GM12875 (cell line): ENCODE data around the gene TWIST1.

Experiments used
- H3K4me3 ChIP-seq: one replicate; pipeline ENCODE4 v1.5.1; 2011; ENCODE audit warnings: low read depth, low read length, control low read depth
- CTCF ChIP-seq: IDR thresholded peaks from 2 replicates; pipeline ENCODE4 v1.5.1; 2011; ENCODE audit warnings: low read depth, mild to moderate bottlenecking, control low read depth, inconsistent platforms, low read length, moderate library complexity, borderline replicate concordance; ENCODE audit not compliant: insufficient read depth

The TWIST1 gene

DNA sequence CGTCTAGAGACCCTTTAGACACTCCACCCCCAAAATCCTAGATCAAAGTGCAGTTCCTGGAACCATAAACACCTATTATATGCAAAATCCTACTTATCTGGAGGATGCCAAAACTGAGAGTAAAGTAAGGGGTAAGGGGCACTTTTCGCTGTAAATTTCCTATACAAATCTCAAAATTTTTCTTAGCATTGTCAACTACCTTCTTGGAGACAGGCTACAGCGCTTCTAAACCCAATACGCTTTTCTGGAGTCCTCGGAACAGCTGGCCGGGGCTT, 10.4 kb downstream of the TWIST1 start:
- H3K4me3 ChIP-seq: no peak overlapping the region

DNA sequence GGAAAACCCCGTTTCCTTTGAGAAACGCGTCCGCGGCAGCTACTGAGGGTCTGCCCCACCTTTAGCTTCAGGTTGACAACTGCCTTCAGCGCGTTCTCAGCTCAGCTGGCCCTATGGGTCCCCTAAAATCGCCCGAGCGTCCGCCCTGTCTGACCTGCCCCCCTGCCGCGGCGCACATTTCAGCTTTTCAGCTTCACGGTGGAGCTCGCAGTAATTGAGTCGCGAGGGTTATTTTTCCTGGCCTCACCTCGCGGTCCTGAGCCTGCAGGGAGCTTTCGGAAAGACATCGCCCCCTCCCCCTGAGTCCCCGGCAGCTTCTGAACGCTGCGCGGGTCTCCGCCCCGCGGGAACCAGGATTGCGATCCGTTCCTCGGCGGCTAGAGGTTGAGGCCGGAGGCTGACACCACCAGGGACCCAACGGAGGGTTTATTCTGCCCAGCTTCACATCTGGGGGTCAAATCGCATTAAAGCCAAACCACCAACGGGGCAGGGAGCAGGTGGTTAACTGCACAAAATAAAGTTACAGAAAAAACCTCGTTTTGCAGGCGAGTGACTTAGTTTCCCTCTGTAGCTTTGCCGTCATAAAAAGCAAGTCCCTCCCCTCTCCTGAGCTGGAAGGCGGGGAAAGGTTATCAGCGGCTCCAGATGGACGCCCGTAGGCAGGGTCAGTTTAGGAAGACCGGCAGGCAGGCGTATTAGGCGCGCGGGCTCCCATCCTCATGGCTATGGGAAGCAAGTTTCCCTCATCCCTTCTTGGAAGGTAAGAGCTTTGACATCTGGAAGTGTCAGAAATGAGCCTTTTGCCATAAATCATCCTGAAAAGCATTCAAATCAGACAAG, 11.0 kb downstream of the TWIST1 start:
- TF ChIP-seq CTCF: no peak
- H3K4me3 ChIP-seq: no peak overlapping the region

More for the DNA sequence above, 10.4 kb downstream of the TWIST1 start:
- TF ChIP-seq CTCF: no peak

DNA sequence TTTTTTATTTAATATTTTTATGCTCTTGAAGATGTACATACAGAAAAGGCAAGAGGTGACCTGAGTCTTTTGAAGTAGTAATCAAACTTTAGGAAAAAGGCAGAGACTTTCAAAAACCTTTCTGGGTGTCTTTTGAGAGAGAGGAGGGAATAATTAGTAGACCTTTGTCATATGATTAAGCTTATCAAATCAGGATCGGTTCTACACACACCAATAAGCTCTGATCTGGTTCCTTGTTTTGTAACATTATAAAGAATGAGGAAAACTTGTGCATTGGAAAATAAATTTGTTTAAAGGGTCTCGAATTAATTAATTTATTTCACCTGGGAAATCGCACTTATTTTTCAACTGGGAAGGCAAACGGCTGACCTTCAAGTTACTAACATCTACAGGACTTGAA, 11.9 kb downstream of the TWIST1 start:
- H3K4me3 ChIP-seq: no peak overlapping the region
- no peak for TF ChIP-seq CTCF

DNA sequence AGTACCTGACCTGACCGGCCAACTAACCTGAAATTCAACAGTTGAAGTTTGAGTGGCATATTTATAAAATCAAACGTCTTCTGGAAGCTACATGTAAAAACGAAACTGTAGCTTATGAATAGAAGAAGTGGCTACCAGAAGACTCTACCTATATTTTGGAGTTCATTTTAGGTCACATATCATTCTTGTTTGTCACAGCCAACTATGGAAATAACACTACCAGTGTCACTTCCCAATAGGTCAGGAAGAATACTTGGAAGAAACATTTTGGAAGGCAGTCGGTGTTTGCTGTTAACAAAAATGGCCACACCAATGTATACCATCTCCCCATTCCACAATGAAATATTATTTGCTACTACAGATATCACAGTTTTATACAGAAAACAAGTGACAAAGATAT, 12.6 kb downstream of the TWIST1 start:
- no peak for TF ChIP-seq CTCF
- H3K4me3 ChIP-seq: no peak overlapping the region

- no peak for TF ChIP-seq CTCF
- no peak overlapping the region for H3K4me3 ChIP-seq
These were observed 14.6 kb downstream of the TWIST1 start for GRCh38 chr7:19102884-19103283.

DNA sequence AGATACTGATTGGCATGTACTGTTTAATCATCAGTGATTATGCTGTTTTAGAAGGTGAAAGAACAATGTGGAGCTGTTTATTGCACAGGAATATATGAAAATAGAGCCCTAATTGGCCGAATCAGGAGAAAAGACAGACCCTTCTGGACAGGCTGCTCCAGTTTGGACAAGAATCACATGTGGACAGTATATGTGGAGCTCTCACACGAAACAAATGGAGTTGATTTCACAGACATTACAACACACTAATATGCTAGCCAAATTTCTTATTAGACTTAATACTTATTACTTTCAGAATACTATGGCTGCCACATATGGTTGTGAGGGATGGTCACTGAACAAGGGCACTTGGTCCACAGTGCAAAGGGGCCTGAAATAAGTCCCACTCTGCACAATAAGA, 15.5 kb downstream of the TWIST1 start:
- TF ChIP-seq CTCF: no peak
- no peak overlapping the region for H3K4me3 ChIP-seq

DNA sequence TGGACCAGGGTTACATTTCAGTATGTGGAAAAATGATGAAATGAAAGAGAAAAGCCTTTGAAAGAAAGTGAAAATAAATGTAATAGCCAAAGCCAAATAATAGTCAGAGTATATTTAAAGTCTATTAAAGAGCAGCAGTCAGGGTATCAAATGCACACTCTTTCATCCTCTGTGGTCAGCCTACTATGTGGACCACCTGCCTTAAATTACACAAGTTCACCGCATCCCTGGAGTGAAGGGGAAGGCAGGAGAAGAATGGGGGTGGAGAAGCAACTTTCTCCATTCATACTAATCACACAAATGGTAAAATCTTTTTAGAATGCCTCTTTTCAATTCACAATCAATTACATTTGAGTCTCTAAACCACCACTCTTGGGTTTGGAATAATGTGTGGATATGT, 16.0 kb downstream of the TWIST1 start:
- no peak overlapping the region for H3K4me3 ChIP-seq
- TF ChIP-seq CTCF: no peak
